T-helper 1 cell treated with Interleukin-12 subunit alpha and Interleukin-12 subunit beta and Interleukin-4 antibody, amounts not matched to agents 30 μg/mL and 1 μg/mL, for 36 hours (primary cell): ENCODE data around the gene AQP2.

Source experiments
- H3K27ac Mint-ChIP-seq: one replicate; pipeline ENCODE4 v1.8.0; 2021; ENCODE audit warnings: mild to moderate bottlenecking, mixed read lengths
- H3K27me3 Mint-ChIP-seq: one replicate; pipeline ENCODE4 v1.8.0; 2021; ENCODE audit warnings: low read depth, mixed read lengths
- H3K36me3 Mint-ChIP-seq: one replicate; pipeline ENCODE4 v1.8.0; 2021; ENCODE audit warnings: low read depth, mixed read lengths
- H3K4me1 Mint-ChIP-seq: one replicate; pipeline ENCODE4 v1.8.0; 2021; ENCODE audit warnings: low read depth, mixed read lengths
- H3K4me3 Mint-ChIP-seq: one replicate; pipeline ENCODE4 v1.8.0; 2021; ENCODE audit warnings: mild to moderate bottlenecking, moderate library complexity, mixed read lengths
- H3K9me3 Mint-ChIP-seq: one replicate; pipeline ENCODE4 v1.8.0; 2021; ENCODE audit warnings: mixed read lengths

AQP2 gene

GRCh38 chr12:49911213-49911605 is 39.3 kb upstream of the AQP2 start:
- Mint-ChIP-seq H3K4me1 (no peaks in the 10 kb centered on the region), H3K4me3 (no peak overlapping the region), H3K27me3 (peaks cover 4% of the 10 kb centered on the region), H3K27ac (no peak overlapping the region), H3K9me3 (no peaks in the 10 kb centered on the region), H3K36me3 (no peaks in the 10 kb centered on the region)

GRCh38 chr12:49912345-49913255 is 37.9 kb upstream of the AQP2 start:
- no peak overlapping the region for H3K4me3 Mint-ChIP-seq
- no peaks in the 10 kb centered on the region for H3K36me3 Mint-ChIP-seq
- H3K4me1 Mint-ChIP-seq = no peaks in the 10 kb centered on the region
- no peak overlapping the region for H3K27ac Mint-ChIP-seq
- H3K27me3 Mint-ChIP-seq = no peaks in the 10 kb centered on the region
- no peaks in the 10 kb centered on the region for H3K9me3 Mint-ChIP-seq

DNA sequence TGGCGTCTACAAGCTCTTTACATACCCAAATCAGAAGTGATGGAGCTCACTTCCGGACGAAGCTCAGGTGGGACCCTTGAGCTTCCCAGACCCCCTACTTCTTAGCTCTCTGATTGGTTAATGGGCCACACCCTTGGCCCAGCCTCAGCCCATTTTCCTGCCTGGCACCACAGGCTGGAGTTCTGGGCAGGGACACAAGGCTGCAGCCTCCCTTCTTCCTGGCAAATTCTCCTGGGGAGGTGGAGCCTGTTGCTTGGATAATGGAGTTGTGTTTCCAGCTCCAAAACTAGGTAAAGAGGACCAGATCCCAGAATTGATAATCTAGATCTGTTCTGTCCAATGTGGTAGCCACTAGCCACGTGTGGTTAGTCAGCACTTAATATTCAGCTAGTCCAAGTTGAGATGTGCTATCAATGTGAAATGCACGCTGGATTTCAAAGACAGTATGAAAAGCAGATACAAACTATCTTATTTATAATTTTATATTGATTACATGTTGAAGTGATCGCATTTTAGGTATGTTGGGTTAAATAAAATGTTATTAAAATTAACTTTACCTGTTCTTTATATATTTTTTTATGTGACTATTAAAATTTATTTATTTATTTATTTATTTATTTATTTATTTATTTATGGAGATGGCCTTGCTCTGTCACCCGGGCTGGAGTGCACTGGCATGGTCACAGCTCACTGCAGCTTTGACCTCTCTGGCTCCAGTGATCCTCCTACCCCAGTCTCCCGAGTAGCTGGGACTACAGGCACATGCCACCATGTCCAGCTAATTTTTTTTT is 34.2 kb upstream of the AQP2 start:
- no peak overlapping the region for H3K4me3 Mint-ChIP-seq
- H3K27ac Mint-ChIP-seq = no peak overlapping the region
- H3K27me3 Mint-ChIP-seq = peaks cover 5% of the 10 kb centered on the region
- no peaks in the 10 kb centered on the region for H3K36me3 Mint-ChIP-seq
- H3K9me3 Mint-ChIP-seq = no peaks in the 10 kb centered on the region
- H3K4me1 Mint-ChIP-seq = no peaks in the 10 kb centered on the region

DNA sequence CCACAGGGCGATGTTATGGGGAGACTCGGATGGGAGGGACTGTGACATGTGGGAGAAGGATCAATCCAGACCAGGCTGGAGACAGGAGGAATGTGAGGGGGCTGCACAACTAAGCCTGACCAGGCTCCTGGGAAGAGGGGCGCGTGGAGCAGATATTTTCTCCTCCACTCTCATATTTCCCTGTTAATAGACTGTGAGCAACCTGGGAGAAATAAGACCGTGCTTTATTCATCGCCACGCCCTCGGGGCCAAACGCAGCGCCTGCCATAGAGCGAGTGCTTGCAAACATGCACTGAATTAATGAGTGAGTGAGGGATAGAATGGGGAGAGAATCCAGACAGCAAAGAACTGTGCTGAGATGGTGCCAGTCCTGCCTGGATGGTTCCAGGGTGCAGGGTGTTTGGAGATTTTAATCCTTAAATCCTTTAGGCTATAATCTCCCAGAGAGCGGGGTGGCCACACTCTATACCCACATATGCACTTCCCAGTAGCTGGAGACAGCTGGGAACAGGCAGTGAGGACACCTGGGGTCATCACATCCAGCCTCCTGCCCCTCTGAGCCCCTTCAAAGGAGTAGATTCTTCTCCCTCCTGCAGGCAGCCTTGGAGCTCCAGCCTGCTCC is 33.3 kb upstream of the AQP2 start:
- Mint-ChIP-seq H3K9me3 (no peaks in the 10 kb centered on the region), H3K36me3 (no peaks in the 10 kb centered on the region), H3K4me3 (no peak overlapping the region), H3K27me3 (peaks cover 8% of the 10 kb centered on the region), H3K4me1 (no peaks in the 10 kb centered on the region), H3K27ac (no peak overlapping the region)

- Mint-ChIP-seq H3K9me3 (no peaks in the 10 kb centered on the region), H3K27me3 (peaks cover 8% of the 10 kb centered on the region), H3K27ac (no peak overlapping the region), H3K4me3 (no peak overlapping the region), H3K36me3 (no peaks in the 10 kb centered on the region), H3K4me1 (no peaks in the 10 kb centered on the region)
Observed at GRCh38 chr12:49917788-49918173, 32.8 kb upstream of the AQP2 start.

- no peaks in the 10 kb centered on the region for H3K9me3 Mint-ChIP-seq
- no peak overlapping the region for H3K27ac Mint-ChIP-seq
- no peaks in the 10 kb centered on the region for H3K4me1 Mint-ChIP-seq
- H3K4me3 Mint-ChIP-seq = no peak overlapping the region
- H3K36me3 Mint-ChIP-seq = no peaks in the 10 kb centered on the region
- H3K27me3 Mint-ChIP-seq = peaks cover 8% of the 10 kb centered on the region
Observed at GRCh38 chr12:49920241-49920914, 30.2 kb upstream of the AQP2 start.

DNA sequence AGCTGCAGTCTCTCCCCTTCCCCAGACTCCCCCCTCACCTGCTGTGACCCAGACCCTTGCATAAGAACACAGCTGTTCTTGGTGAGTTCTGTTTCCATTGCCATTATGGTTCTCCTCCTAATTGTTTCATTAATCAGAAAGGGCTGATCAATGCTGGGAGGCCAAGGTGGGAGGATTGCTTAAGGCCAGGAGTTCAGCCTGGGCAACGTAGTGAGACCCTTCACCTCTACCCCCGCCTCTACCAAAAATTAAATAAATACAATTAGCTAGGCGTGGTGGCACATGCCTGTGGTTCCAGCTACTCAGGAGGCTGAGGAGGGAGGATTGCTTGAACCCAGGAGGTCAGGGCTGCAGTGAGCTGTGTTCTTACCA is 29.6 kb upstream of the AQP2 start:
- Mint-ChIP-seq H3K27me3 (peaks cover 8% of the 10 kb centered on the region), H3K9me3 (no peaks in the 10 kb centered on the region), H3K36me3 (no peaks in the 10 kb centered on the region), H3K4me1 (no peaks in the 10 kb centered on the region), H3K27ac (no peak overlapping the region), H3K4me3 (no peak overlapping the region)

GRCh38 chr12:49921299-49921698 is 29.2 kb upstream of the AQP2 start:
- Mint-ChIP-seq H3K36me3 (no peaks in the 10 kb centered on the region), H3K27ac (no peak overlapping the region), H3K4me3 (no peak overlapping the region), H3K27me3 (peaks cover 8% of the 10 kb centered on the region), H3K9me3 (no peaks in the 10 kb centered on the region), H3K4me1 (no peaks in the 10 kb centered on the region)

- H3K4me3 Mint-ChIP-seq = no peak overlapping the region
- no peaks in the 10 kb centered on the region for H3K9me3 Mint-ChIP-seq
- H3K27me3 Mint-ChIP-seq = peaks cover 8% of the 10 kb centered on the region
- H3K36me3 Mint-ChIP-seq = no peaks in the 10 kb centered on the region
- H3K27ac Mint-ChIP-seq = no peak overlapping the region
- no peaks in the 10 kb centered on the region for H3K4me1 Mint-ChIP-seq
Observed at GRCh38 chr12:49921936-49922335, 28.6 kb upstream of the AQP2 start.

DNA sequence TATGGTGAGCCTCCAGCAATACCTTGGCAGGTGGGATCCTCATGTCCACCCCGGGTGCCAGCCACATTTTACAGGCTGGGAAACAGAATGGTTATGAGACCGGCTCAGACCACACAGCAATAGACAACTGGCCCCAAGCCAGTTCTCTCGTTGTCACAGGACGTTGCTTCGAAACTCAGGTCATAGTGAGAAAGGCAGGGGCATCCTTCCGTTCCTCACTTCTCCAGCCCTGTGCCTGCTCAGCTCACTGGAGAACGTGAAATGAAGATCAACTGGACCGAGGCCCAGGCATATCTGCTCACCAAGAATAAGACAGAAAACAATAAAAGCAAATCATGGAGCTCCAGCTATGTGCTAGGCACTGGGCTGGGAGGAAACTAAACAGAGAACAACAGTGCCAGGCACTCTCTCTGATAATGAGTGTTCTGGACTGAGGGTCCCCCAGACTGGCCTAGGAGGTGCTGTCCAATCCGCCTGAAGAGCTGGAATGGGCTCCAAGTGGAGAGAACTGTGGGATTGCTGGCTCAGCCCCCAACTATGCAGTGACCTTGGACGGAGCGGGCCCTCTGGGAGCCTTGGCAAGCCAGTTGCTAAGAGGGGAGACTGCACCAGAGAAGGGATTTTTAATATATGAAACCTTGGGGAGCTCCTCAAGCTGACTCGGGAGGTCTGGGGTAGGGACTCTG is 28.0 kb upstream of the AQP2 start:
- H3K27ac Mint-ChIP-seq = no peak overlapping the region
- no peaks in the 10 kb centered on the region for H3K4me1 Mint-ChIP-seq
- H3K4me3 Mint-ChIP-seq = no peak overlapping the region
- no peaks in the 10 kb centered on the region for H3K9me3 Mint-ChIP-seq
- H3K36me3 Mint-ChIP-seq = no peaks in the 10 kb centered on the region
- H3K27me3 Mint-ChIP-seq = peaks cover 8% of the 10 kb centered on the region

- H3K4me3 Mint-ChIP-seq = no peak overlapping the region
- H3K4me1 Mint-ChIP-seq = no peaks in the 10 kb centered on the region
- H3K9me3 Mint-ChIP-seq = no peaks in the 10 kb centered on the region
- H3K27ac Mint-ChIP-seq = no peak overlapping the region
- H3K36me3 Mint-ChIP-seq = no peaks in the 10 kb centered on the region
- H3K27me3 Mint-ChIP-seq = peaks cover 8% of the 10 kb centered on the region
Observed at GRCh38 chr12:49923035-49923644, 27.4 kb upstream of the AQP2 start.

GRCh38 chr12:49923880-49924556 is 26.5 kb upstream of the AQP2 start:
- no peaks in the 10 kb centered on the region for H3K4me1 Mint-ChIP-seq
- peaks cover 7% of the 10 kb centered on the region for H3K27me3 Mint-ChIP-seq
- H3K4me3 Mint-ChIP-seq = no peak overlapping the region
- H3K9me3 Mint-ChIP-seq = no peaks in the 10 kb centered on the region
- H3K27ac Mint-ChIP-seq = no peak overlapping the region
- no peaks in the 10 kb centered on the region for H3K36me3 Mint-ChIP-seq

DNA sequence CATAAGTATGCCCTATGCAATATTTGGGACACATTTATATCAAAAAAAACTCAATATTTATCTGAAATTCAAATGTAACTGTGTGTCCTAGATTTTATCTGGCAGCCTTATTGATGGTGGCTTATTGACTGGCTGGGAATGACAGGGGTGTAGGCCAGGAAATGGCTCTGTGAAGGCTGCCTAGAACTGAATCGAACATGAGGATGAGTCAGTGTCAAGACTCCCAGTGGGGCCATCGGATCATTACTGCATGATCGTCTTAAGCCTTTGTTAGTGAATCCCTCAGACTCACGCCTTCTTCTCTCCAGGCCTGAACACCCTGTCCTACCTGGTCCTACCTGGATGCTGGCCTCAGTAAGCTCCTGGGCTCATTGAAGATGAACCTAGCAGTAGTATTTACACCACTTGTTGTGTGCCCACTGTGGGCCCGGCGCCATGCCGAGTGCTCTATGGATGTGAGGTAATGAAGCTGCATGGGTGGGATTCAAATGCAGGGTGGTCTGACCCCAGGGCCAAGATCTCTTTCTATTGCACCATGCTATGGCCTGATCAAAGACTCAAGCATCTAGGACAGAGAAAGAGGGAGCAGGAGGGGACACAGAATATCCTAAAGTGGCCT is 25.8 kb upstream of the AQP2 start:
- Mint-ChIP-seq H3K4me1 (no peaks in the 10 kb centered on the region), H3K4me3 (no peak overlapping the region), H3K27me3 (peaks cover 4% of the 10 kb centered on the region), H3K36me3 (no peaks in the 10 kb centered on the region), H3K9me3 (no peaks in the 10 kb centered on the region), H3K27ac (no peak overlapping the region)
